ENCODE data around the gene EGR2. TPM values are rescaled to one million over a fixed set of nuclear protein-coding genes. Genes with fewer than 3 reads are reported as not detected.

EGR2 gene
- total and polyA plus RNA-seq, 10 donors = 0.94 to 16.8 (median 3.2) TPM

DNA sequence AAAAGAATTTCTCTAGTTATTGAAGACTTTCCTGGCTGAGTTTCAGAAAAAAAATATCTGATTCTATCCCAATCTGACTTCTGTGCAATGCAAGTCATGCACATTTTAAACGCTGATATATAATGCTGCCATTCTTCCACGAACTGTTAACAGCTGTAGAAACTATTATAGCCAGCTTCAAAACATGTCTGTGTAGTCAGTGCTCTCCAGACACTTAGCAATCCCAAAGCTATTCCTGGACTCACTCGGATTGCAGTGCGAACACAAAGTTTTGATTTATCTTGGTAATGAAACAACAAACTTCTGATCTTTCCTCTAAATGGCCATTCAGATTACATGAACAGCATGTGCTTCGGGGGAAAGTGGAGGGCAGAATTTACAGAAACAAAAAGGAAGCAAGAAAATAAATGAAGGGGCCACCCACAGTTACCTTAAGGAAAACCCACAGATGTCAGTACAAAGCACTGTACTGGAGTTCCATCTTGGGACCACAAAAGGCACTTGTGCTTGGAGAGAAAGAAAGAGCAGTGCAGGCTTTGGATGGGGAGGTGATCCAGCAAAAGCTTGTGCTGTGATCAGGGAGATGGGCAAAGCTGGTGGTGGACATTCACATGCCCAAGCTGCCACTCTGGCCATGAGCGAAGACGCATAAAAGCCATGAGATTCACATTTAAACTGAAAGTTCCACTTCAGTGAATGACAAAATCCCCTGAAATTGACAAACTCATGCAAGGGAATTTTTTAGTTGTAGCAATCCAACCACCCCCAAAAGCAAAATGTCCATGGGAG lies 43.8 kb downstream of the EGR2 start:
- no peak overlapping the region for H3K4me3 ChIP-seq
- H3K4me1 ChIP-seq = no peaks in the 10 kb centered on the region
- H3K9me3 ChIP-seq = no peaks in the 10 kb centered on the region
- WGBS, 5 donors = 63 to 89% (median 70%) methylated on average over 7 of the region's 7 CpGs
- H3K27ac ChIP-seq = no peak overlapping the region
- H3K36me3 ChIP-seq = no peaks in the 10 kb centered on the region
- TF ChIP-seq POLR2A (IDR thresholded peaks at IDR 0.05) (no peak), POLR2AphosphoS5 (IDR thresholded peaks at IDR 0.05) (no peak)
- TF ChIP-seq, protein P1, sequence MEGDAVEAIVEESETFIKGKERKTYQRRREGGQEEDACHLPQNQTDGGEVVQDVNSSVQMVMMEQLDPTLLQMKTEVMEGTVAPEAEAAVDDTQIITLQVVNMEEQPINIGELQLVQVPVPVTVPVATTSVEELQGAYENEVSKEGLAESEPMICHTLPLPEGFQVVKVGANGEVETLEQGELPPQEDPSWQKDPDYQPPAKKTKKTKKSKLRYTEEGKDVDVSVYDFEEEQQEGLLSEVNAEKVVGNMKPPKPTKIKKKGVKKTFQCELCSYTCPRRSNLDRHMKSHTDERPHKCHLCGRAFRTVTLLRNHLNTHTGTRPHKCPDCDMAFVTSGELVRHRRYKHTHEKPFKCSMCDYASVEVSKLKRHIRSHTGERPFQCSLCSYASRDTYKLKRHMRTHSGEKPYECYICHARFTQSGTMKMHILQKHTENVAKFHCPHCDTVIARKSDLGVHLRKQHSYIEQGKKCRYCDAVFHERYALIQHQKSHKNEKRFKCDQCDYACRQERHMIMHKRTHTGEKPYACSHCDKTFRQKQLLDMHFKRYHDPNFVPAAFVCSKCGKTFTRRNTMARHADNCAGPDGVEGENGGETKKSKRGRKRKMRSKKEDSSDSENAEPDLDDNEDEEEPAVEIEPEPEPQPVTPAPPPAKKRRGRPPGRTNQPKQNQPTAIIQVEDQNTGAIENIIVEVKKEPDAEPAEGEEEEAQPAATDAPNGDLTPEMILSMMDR (IDR thresholded peaks at IDR 0.05 in 8 of 11, conservative IDR thresholded peaks at IDR 0.05 in 3 of 11) = no peak
- intact Hi-C loops (cut with DNase I; ENCODE audit: low total_unique reads) = no loop called here
- H3K27me3 ChIP-seq (replicated peaks in 1 of 7) = no peaks in the 10 kb centered on the region
- no peak for DNase-seq

DNA sequence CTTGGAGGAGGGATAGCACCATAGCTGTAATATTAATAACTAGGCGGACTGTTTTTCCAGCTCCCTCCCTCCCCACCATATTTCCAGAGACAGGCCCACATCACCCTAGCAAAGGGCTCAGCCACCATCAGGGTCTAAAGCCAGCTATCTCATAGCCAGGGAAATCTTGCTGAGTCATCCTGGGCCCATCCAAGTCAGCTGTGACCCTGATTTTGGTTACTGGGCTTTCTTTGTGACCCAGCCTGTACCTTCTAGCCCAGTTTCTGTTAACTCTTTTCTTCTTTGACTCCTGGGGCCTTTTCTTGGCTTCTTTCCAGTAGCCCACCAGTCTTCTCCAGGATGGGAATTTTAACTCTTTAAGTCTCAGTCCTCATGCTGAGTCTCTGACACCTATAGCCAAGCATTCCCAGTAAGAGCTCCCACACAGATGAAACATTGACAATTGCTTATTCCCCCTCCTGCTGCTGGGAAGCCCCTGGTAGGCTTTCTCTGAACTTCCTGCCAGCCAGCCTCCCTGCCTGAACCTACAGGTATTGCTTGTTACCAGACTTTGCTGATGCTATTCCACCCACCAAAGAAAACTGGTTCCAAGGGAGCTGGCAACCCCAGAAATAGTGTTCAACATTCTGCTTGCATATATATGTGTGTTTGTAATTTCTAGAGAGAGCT lies 46.5 kb downstream of the EGR2 start:
- H3K36me3 ChIP-seq = no peaks in the 10 kb centered on the region
- TF ChIP-seq, protein P1 (IDR thresholded peaks at IDR 0.05 in 8 of 11, conservative IDR thresholded peaks at IDR 0.05 in 3 of 11) = no peak
- TF ChIP-seq POLR2A (IDR thresholded peaks at IDR 0.05) = no peak
- TF ChIP-seq POLR2AphosphoS5 (IDR thresholded peaks at IDR 0.05) = no peak
- H3K27me3 ChIP-seq (replicated peaks in 1 of 7) = no peaks in the 10 kb centered on the region
- intact Hi-C loops (cut with DNase I; ENCODE audit: low total_unique reads) = no loop called here
- H3K4me1 ChIP-seq = no peaks in the 10 kb centered on the region
- H3K27ac ChIP-seq = no peak overlapping the region
- 88 to 100% (median 94%) methylated on average over 1 of the region's 1 CpG for WGBS, 5 donors
- no peak overlapping the region for H3K4me3 ChIP-seq
- no peaks in the 10 kb centered on the region for H3K9me3 ChIP-seq
- no peak for DNase-seq

DNA sequence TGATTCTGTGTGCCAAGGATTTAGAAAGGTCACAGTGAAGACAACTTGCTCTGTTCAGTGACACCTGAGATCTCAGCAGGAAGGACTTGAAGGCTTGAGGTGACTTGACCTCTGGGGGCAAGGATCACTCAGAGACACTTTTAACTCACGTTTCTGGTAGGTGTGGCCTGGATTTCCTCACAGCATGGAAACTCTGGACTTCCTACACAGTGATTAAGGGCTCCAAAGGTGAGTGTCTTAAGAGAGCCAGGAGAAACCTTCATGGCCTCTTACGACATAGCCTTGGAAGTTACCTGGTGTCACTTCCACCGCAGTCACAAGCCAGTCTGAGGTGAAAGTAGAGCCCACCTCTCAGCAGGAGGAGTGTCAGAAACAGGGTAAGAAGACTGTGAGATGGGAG lies 49.8 kb downstream of the EGR2 start:
- intact Hi-C loops (cut with DNase I; ENCODE audit: low total_unique reads) = no loop called here
- Histone ChIP-seq H3K4me1 (no peaks in the 10 kb centered on the region), H3K27me3 (replicated peaks in 1 of 7) (no peaks in the 10 kb centered on the region), H3K27ac (no peak overlapping the region), H3K4me3 (no peak overlapping the region), H3K9me3 (no peaks in the 10 kb centered on the region), H3K36me3 (no peaks in the 10 kb centered on the region)
- TF ChIP-seq, protein P1 (IDR thresholded peaks at IDR 0.05 in 8 of 11, conservative IDR thresholded peaks at IDR 0.05 in 3 of 11) = no peak
- TF ChIP-seq POLR2AphosphoS5 (IDR thresholded peaks at IDR 0.05) = no peak
- TF ChIP-seq POLR2A (IDR thresholded peaks at IDR 0.05) = no peak
- 68 to 72% (median 70%) methylated on average over 3 of the region's 3 CpGs for WGBS, 5 donors
- no peak for DNase-seq

DNA sequence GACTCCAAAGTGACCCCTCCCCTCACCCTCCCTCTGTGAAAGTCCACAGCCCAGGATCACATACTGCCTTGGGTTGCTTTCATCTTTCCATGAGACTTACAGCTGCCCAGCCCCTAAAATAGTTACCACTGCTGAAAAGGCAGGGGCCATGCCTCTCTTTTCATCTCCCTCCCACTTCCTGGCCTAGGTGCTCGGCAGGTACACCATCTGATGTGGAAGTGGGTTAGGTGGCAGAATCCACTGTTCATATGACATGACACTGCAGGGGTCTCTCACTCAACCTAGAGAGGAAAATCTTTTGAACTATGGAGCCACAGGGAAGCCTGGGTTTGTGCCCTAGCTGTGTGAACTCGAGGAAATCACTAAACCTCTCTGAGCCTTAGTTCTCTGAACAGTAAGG lies 50.4 kb downstream of the EGR2 start:
- TF ChIP-seq POLR2A (IDR thresholded peaks at IDR 0.05) (no peak), POLR2AphosphoS5 (IDR thresholded peaks at IDR 0.05) (no peak)
- TF ChIP-seq, protein P1 (IDR thresholded peaks at IDR 0.05 in 8 of 11, conservative IDR thresholded peaks at IDR 0.05 in 3 of 11) = no peak
- Histone ChIP-seq H3K27me3 (replicated peaks in 1 of 7) (no peaks in the 10 kb centered on the region), H3K4me1 (peaks cover 0 to 6% (median 2%) of the 10 kb centered on the region in 6 donors), H3K4me3 (no peak overlapping the region), H3K27ac (no peak overlapping the region), H3K36me3 (no peaks in the 10 kb centered on the region), H3K9me3 (no peaks in the 10 kb centered on the region)
- WGBS, 5 donors = 68 to 87% (median 74%) methylated on average over 2 of the region's 2 CpGs
- intact Hi-C loops (cut with DNase I; ENCODE audit: low total_unique reads) = no loop called here
- DNase-seq = no peak

Data from spleen (tissue), 11 donors.